OCI-LY1 (cell line): ENCODE measurements around the gene XPR1.

Experiments used
- CTCF ChIP-seq: fragments of 200-600 bp; sonication (generic), shearing (Covaris generic); IDR thresholded peaks from 2 replicates; pipeline ENCODE4 v1.5.1; 2017; ENCODE audit warnings: mild to moderate bottlenecking, antibody characterized with exemption, low read length, moderate library complexity, mixed read lengths
- EZH2 ChIP-seq: fragments of 200-600 bp; sonication (generic), shearing (Covaris generic); IDR thresholded peaks from 2 replicates; pipeline ENCODE4 v1.8.0; 2017; ENCODE audit warnings: borderline replicate concordance, mixed run types, mild to moderate bottlenecking, antibody characterized with exemption, low read length, moderate library complexity, mixed read lengths

- no peak for TF ChIP-seq CTCF
- no peak for TF ChIP-seq EZH2
Measured at GRCh38 chr1:180720753-180721152, 88.9 kb downstream of the XPR1 start.
